ENCODE results near the gene PRKCD.

DNA sequence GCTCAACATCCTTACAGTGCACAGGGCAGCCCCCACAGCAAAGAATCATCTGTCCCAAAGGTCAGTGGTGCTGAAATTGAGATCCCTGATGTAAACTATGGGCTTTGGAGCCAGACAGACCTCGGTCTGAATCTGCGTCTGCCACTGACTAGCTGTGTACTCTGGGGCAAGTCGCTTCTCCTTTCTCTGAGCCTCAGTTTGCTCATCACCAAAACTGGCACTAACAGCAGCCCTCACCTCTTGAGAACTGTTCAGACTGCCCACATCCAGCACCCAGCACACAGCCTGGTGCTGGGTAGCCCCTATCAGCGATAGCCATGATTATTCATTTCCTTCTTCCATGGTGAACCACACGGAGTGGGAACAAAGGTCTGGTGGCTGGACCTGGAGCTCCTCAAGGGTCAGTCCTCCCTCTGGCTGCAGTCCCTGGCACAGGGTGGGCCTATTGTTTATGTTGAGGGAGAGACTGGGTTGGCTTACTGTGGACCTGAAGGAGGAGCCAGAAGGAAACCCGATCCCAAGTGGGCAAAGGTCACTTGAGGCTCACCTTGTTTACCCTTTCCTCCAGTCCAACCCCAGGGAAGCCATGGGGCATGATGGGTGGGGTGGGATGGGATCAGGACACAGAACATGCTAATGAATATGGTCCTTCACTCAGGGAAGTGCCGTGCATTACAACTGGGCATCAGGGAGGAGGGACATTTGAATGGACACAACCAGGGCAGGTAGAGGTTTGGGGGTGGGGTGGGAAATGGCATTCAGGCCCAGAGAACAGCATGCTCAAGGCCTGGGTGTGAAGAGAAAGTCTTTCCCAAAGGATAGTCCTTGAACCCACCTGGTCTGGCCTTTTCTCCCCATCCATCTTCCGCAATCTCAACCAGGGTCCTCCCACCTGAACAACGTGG lies 1.6 kb upstream of the PRKCD start:
- TF ChIP-seq, protein P1, sequence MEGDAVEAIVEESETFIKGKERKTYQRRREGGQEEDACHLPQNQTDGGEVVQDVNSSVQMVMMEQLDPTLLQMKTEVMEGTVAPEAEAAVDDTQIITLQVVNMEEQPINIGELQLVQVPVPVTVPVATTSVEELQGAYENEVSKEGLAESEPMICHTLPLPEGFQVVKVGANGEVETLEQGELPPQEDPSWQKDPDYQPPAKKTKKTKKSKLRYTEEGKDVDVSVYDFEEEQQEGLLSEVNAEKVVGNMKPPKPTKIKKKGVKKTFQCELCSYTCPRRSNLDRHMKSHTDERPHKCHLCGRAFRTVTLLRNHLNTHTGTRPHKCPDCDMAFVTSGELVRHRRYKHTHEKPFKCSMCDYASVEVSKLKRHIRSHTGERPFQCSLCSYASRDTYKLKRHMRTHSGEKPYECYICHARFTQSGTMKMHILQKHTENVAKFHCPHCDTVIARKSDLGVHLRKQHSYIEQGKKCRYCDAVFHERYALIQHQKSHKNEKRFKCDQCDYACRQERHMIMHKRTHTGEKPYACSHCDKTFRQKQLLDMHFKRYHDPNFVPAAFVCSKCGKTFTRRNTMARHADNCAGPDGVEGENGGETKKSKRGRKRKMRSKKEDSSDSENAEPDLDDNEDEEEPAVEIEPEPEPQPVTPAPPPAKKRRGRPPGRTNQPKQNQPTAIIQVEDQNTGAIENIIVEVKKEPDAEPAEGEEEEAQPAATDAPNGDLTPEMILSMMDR (IDR thresholded peaks at IDR 0.05), result peak in 3 of 7 experiments; percentile 19 to 54 (median 51)
- peak in 2 of 3 donors; percentile 32 to 36 for TF ChIP-seq POLR2A (IDR thresholded peaks at IDR 0.05)

Data from body of pancreas (tissue), 4 donors.